Stimulated activated CD8-positive, alpha-beta memory T cell treated with anti-CD3 and anti-CD28 coated beads, Interleukin-4, amount 100 ng/mL, for 24 hours (primary cell): ENCODE measurements around the gene BMPR1B.

Experiments
- DNase-seq: peaks from one replicate; pipeline ENCODE4 v3.0.0-alpha.2; 2020; ENCODE audit warnings: low read depth

Gene BMPR1B

DNA sequence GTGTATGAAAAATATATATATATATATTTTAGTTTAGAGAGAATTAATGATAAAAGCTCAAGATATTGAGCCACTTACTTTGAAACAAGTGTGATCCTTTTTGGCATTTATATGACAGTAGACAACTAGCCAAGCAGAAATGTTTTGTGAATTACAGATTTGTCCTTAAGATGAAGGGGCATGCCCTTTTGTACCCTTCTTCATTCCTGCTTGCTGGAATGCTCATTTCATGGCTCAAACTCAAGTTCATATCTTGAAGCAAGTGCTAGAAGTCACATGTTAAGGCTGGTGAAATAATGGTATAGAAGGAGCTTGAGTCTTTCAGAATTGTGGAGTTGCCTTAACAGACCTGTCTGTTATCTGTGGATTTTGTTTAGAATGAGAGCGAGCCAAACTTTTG lies 203.0 kb downstream of the BMPR1B start:
- no peak for DNase-seq

DNA sequence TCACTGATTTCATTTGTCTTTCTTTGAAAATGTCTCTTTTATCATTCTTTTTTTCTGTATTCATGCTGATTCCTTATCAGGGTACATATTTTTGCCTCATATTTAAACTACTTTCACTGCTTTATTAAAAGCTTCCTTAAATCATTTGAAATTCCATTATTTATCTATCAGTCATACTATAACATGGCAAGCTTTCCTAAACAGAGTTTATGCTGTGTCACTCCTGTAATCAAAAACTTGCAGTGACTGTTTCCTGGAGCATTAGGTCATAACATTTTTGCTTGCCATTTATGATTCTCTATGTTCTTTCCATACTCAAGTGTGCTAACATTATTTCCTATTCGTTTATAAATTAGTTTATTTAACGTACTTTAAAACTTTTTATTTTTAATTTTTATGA lies 203.7 kb downstream of the BMPR1B start:
- DNase-seq, result no peak

DNA sequence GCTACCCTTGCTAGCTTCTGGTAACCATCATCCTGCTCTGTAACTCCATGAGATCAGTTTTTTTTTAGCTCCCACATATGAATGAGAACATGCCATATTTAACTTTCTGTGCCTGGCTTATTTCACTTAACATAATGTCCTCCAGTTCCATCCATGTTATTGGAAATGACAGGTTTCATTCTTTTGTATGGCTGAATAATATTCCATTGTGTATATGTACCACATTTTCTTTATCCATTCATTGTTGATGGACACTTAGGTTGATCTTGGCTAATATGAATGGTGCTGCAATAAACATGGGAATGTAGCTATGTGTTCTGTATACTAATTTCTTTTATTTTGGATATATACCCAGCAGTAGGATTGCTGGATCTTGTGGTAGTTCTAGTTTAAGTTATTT lies 204.7 kb downstream of the BMPR1B start:
- DNase-seq, result no peak

DNA sequence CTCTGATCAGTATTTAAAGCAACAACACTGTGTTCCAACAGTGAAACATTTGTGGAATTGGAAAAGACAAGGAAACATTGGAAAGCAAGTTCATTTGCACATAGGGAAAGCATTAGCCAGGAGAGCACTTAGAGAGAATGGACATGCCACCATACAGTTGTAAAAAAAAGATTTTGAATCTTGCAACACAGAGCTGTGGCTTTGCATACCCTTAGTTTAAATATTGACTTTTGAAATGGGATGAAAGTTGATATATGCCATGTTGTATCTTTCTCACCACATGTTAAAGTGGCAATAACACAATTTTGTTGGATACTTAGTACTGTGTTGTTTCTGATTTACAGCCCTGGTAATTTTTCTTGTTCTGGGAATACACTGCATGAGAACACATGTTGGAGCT lies 208.1 kb downstream of the BMPR1B start:
- DNase-seq, result no peak

DNA sequence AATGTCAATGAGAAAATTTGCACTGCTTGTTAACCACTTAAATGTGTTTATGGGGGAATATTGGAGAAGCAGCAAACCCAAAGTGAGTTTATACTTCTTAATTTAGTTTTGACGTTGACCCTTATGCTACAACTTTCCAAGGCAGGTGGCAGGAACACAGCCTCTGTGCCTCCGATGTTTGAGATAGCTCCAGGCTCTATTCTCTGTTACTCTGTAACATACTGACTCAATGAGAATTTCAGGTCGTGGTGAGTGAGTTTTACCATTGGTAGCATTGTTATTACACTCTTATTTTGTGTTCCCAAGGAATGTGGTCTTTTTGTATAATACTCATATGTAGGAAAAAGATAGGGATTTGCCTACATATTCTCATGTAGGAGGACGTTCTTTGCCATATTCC lies 210.7 kb downstream of the BMPR1B start:
- no peak for DNase-seq

DNA sequence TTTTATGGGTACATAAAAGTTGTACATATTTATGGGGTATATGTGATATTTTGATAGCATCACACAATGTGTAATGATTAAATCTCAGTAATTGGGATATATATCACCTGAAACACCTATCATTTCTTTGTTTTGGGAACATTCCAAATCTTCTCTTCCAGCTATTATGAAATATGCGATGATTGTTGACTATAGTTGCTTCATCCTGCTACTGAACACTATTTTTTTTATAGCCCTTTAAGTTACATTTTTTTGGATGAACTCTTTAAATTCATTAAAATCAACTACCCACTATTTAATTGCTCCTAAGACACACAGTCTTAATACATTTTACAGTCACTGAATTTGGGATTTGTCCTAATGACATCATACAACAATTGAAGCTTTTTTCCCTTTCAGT lies 212.9 kb downstream of the BMPR1B start:
- DNase-seq, result no peak

DNA sequence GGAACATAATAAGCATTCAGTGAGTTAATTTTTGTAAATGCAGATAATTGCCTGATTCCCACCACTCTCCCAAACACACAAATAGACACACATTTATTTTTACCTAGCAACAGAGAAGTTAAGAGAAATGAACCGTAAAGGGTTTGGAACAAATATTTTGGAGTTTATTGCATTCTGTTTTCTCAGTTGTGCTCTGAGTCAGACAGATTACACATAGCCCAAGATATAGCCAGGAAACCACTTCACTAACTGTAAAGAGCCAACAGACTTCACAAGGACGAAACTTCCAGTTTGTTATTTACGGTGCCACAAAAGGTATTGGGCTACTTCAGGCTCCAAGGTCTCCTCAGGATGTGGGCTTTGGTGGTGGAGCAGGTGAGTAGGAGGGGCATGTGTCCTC lies 217.0 kb downstream of the BMPR1B start:
- DNase-seq, result no peak

DNA sequence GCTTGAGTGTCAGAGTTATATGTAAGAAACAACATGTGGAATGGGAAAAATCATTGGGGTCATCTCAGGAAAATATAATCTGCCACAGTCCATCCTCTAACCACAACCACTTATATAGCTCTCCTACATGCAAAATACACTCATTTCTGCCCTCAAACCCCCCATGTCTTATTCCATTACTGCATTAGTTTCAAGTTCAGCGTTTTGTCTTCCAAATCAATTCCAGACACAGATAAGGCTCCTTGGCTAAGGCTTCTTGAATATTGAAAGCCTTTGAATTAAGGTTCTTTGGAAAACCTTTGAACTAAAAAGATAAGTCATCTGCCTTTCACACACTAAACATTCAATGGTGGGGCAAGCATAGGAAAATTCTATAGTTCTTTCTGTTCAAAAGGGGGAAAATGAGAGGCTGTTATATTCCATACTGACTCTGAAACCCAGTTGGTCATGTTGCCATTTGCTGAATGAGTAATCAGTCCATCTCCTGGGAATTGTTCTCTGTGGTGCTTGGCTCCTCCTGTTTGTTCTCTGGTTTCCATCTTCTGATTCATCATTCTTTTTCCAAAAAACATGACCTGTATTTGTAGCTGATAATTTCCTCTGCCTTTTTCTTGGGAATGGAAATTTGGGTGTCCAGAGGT lies 218.7 kb downstream of the BMPR1B start:
- no peak for DNase-seq

DNA sequence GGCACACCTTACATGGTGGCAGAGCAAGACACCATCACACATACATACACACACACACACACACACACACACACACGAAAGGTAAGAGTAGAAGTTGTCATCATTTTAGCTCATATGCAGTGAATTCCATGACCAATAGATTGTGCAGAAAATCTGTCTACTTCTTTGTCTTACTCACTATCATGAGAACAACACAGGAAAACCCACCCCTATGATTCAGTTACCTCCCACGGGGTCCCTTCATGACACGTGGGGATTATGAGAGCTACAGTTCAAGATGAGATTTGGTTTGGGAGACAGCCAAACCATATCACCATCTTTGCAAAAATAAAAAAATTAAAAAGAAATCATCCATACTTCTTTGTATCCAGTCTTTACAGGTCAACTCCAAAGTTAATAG lies 221.1 kb downstream of the BMPR1B start:
- DNase-seq, result no peak

DNA sequence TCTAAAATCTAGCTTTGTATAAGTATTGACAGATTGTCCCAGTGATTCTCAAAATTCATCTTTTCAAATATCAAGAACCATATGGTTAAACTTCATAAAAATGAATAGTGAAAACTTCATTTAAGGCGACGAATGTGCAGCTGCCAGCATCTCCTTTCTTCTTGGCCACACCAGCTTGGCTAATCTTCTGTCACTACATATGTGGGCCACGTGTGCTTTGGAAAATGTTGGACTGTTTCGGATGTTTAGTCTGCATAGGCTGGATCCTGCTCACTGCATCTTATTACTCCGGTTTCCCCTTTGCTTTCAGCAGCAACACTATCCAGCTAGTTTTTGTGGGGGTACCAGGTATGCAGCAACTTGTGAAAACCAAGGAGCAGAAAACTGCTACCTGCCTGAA lies 221.9 kb downstream of the BMPR1B start:
- no peak for DNase-seq

DNA sequence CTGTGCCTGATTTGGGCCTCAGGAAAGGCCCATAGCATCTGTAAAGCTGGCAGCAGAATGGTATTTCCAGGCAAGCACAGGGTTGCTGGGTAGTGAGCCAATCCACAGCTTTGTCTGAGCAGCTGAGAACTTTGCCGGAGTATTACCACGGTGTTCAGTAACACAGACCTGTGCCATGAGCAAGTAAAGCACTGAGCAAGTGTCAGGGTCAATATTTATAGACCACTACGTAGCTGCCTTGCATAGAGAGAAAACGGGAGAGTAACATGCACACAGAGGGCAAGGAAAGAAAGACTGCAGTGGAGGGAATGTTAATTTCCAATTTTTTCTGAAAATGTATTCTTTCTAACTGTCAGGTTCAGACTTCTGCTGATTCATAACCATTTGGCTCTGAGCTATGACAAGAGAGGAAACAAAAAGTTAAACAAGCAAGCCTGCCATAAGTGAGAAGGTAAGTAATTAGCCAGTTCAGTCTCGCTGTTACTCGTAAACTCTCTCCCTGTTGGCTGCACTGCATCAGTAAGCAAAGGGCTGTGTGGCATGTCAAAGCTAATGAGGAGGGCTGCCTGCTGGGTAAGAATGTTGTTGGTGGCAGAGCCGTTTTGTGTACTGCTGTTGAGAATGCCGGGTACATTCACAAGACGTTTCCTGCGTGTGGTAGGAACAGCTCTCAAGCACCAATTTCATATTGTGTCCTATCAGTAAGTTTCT lies 238.1 kb downstream of the BMPR1B start:
- DNase-seq, result no peak

DNA sequence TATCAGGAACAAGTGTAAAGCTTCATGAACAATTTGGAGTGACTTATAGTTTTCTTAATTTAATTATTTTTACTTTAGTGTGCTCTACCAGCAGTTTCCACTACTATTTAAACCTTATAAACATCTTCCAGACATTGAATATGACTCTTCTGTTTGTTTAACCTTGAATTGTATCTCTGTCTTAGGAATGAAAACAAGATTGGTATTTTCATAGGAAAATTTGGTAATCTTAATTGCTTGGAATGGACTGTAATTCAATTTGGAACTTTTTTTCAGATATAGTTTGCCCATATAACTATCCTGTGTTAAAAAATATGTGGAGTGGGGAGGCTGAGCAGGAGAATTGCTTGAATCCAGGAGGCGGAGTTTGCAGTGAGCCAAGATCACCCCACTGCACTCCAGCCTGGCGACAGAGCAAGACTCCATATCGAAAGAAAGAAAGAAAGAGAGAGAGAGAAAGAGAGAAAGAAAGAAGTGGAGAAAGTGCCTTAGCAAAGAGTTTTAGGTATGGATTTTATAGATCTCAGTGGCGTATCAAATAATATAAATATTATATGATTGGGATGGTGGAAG lies 242.4 kb downstream of the BMPR1B start:
- DNase-seq, result no peak

DNA sequence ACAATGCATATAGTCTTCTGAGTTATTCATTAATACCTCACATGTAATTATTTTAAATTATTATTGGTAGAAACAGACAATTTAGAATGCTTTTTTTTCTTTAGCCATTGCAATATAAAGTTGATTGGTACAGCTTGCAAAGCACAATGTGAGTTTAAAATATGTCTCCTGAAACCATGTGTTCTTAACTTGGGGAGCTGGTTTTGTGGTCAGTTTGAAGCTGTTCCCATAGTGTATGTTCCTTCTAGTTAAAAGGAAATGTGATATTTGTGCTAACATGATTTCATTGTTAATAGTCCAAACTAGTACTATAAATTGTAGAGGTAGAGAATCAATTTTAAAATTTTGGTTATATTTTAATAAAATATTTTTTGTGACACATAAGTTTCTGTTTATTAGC lies 247.2 kb downstream of the BMPR1B start:
- no peak for DNase-seq

DNA sequence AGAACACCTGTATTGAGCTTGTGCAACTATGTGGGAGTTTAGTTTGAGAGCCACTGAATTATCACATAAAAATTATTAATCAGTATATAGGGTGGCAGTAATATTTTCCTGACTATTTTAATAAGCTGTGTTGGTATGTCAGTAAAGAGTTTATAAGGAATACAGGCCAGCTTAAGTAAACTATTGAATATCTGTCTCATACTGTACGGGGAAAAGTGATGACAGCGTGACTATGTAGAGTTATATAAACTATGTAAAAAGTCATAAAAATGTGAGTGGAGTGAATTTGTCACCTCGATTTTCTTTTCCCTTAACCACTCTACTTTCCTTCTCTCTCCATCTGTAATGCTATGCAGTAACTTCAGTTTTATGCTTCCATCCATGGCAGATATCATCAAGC lies 250.2 kb downstream of the BMPR1B start:
- no peak for DNase-seq

DNA sequence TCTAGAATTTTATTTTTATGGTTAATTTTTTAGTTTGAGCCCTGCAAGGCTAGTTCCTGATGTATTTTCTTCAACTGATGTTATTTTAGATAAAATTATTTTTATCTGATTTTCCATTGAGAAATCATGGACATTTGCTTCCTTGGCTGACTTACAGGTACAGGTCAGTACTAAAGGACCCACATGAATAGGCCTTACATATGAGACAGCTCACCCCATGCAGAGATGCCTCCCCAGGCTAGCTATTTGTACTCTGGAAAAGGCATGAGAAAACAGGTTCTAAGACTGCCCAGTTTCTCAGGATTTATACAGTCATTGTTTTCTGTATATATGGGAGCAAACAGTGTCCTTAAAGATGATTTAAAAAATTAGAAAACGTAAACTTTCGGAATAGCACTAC lies 255.5 kb downstream of the BMPR1B start:
- DNase-seq, result no peak

DNA sequence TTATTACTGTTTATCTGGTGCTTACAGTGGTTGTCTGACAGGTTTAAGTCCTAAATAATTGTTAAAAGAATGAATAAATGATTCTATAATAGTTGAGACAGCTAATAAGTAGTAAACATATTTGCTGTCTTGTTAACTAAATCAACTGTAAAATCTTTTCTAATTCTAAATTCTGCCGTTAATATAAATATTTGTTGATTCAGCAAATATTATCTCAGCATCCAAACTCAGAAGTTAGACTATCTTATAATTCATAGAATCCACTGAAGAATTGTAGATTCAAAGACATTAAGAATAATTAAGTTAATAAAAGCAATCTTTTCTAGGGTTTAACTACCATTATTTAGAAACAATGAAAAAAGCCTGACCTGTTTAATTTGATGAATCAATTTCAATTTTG lies 256.3 kb downstream of the BMPR1B start:
- no peak for DNase-seq

DNA sequence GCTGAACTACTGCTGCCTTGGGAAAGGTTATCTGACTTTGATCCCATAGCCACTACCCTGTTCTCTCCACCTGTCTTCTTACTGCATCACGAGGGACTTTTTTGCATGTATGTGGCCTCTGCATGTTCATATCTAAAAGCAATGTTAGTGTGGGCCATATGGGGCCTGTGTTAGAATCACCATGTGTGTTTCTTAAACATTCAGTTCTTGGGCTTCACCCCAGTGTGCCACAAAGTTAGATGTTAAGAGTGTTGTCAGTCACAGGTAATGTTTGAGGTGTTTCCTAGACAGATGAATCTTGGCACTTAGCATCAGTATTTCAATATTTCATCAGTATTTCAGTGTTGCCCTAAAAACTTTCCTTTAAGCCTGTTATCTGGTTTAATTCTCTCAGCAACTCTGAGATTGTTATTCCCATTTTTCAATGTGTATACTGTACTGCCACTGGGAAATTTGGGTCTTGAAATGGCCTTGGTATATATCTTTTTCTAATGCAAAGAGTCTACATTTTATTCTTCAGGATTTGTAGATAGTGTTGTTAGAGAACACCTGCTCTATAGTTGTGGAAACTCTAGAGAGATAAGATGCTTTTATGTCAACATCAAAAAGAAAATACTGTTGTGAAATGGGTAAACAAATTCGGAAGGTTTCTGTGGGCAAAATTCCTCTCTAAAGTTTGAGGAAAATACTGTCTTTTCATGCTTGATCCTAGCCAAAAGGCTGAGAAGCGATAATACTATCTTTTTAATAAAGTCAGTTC lies 259.7 kb downstream of the BMPR1B start:
- no peak for DNase-seq

DNA sequence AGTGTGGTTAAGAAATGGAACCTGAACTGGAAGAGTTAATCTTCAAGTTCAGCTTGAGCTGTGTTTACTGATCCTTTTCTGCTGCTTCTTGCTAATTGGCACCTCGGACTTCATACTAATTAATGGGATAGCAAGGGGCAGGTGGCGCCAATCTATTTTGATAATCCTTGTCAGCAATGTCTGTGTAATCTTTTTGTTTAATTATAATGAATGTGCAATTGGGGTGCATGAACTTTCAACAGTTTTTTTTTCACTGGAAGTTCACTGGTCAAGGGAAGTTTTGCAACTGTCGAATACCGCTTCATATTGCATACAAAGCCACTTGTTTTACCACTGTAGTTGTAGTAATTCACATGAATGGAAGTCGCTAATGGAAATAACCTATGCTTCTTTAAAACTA lies 261.0 kb downstream of the BMPR1B start:
- DNase-seq, result no peak

DNA sequence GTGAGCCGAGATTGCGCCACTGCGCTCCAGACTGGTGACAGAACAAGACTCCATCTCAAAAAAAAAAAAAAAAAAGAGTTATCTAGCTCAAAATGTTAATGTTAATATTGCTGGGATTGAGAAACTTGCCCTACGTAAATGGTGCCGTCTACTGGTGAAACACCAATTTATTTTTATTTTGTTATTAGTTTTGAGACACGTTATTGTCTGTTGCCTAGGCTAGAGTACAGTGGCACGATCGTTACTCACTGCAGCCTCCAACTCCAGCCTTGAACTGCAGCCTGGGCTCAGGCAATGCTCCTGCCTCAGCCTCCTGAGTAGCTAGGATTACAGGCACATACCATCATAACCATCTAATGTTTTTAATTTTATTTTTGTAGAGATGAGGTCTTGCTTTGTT lies 262.8 kb downstream of the BMPR1B start:
- DNase-seq, result no peak

DNA sequence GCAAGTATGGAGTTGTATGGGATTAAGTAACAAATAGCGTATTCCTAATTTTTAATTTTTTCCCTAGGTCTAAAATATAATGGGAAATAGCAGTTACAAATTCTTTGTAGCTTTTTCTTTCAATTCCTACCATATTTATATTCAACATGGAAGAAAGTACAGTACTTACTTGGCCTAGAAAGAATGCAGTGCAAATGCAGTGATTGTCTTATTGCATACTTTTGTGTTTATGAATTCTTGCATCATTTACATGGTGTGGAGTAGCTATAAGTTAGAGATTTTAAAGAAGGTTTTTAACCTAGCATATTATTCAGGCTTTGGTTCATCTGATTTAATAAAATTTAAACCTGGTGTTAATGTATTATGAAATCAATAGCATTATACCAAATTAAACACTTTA lies 263.3 kb downstream of the BMPR1B start:
- DNase-seq, result no peak

DNA sequence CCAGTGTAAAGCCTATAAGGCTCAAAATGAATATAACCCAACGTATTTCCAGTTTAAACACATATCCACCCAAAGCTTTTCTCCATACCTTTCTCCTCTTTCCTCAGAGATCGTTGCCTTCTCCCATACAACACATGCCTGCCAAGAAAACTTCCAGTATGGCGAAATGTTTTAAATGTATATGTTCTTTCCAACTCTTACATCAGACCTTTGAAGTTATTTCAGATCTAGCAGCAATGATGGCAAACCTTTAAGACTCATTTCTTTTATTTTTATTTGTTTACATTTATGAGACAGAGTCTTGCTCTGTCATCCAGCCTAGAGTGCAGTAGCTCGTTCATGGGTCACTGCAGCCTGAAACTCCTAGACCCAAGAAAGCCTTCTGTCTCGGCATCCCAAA lies 265.4 kb downstream of the BMPR1B start:
- DNase-seq, result no peak

DNA sequence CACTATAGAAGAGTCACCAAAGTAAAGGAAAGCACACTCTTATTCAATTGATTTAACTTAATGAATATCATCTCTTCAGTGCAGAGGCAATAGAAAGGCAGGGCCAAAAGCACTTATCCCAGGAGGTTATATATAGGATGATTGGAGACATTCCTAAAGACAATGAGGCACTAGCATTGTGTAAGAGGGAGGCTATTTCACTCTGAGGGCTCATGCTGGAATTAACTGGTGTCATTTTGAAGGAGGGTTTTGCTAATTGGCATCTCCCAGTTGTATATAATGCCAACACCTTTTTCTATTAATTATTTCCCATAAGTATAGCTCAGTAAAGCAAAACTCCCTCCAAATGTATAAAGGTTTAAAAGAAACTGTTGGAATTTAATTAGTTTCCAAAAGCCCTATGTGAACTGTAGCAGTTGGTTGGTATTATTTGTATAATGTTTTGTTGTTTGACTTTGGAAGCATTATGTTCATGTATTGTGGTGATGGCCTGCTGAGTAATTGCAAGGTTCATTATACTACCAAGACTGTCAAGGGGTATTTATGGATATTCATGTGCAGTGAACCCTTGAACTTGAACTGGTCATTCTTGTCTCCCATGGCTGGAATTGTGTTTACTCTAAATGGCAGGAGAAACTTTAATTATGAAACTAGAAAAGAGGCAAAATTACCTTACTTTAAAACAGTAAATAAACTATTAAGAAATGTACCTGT lies 270.3 kb downstream of the BMPR1B start:
- DNase-seq, result no peak
